ENCODE measurements around the gene CDKAL1. TPM values are rescaled to one million over a fixed set of nuclear protein-coding genes. Genes with fewer than 3 reads are reported as not detected.

The CDKAL1 gene
- total and polyA plus RNA-seq, 2 of the 8 experiments (the other 6 are each of a cell fraction or from before 2014, with no cell fraction given), result 8.4 to 24.6 TPM

GRCh38 chr6:21171801-21172200 is 637.5 kb downstream of the CDKAL1 start:
- H3K36me3 ChIP-seq (ENCODE audit: control insufficient read depth in 2 of 4, insufficient read depth in 4 of 4, low read length in 3 of 4), result no peaks in the 10 kb centered on the region
- H3K79me2 ChIP-seq (ENCODE audit: control insufficient read depth in 1 of 2, insufficient read depth in 2 of 2, low read length in 2 of 2), result no peaks in the 10 kb centered on the region
- no peak overlapping the region for H4K5ac ChIP-seq (ENCODE audit: insufficient read length, low read depth, low read length)
- ChIA-PET POLR2A (ENCODE audit: partially characterized antibody) (no interaction called here), CTCF (ENCODE audit: partially characterized antibody) (interaction anchor here (0.9 kb wide), 1 partner anchor 219 kb away, joined by 3 read pairs; no protein-coding TSS in a partner anchor)
- no peak overlapping the region for H3K27ac ChIP-seq (ENCODE audit: low read depth, low read length)
- H3K4me3 ChIP-seq (ENCODE audit: extremely low read depth in 1 of 4, insufficient read depth in 2 of 4, low read depth in 3 of 4, low read length in 4 of 4), result no peak overlapping the region
- H3K23ac ChIP-seq (ENCODE audit: insufficient read length), result no peak overlapping the region
- H3K4ac ChIP-seq (replicated peaks; ENCODE audit: insufficient read length, low read depth, low read length), result no peak overlapping the region
- no peak overlapping the region for H2BK20ac ChIP-seq (ENCODE audit: low read length)
- no peak overlapping the region for H2BK5ac ChIP-seq (ENCODE audit: low read depth, low read length)
- H3K18ac ChIP-seq (ENCODE audit: extremely low read depth, low read length), result no peak overlapping the region
- 92% methylated on average over 4 of the region's 4 CpGs; no CpG with 5 or more reads in 1 of the 2 experiments for WGBS, 2 experiments (ENCODE audit: extremely low coverage in 1 of 2, insufficient coverage in 1 of 2, insufficient read length in 1 of 2, insufficient replicate concordance in 2 of 2, low coverage in 1 of 2, low lambda C conversion rate in 2 of 2, missing lambda C conversion rate in 1 of 2)
- H3K14ac ChIP-seq (ENCODE audit: insufficient read length), result no peak overlapping the region
- H3K9ac ChIP-seq (replicated peaks in 1 of 4; ENCODE audit: extremely low read depth in 1 of 4, low read depth in 3 of 4, low read length in 3 of 4), result no peak overlapping the region
- H2BK120ac ChIP-seq (replicated peaks; ENCODE audit: low read depth, low read length), result no peak overlapping the region
- DNase-seq (ENCODE audit: low read depth in 1 of 2, low spot score in 2 of 2) (no peak), FAIRE-seq (no peak)
- no peaks in the 10 kb centered on the region for H3K4me1 ChIP-seq (replicated peaks in 1 of 4; ENCODE audit: control insufficient read depth in 3 of 4, insufficient read depth in 4 of 4, low read length in 3 of 4)
- no peaks in the 10 kb centered on the region for H4K20me1 ChIP-seq (replicated peaks in 1 of 2; ENCODE audit: control insufficient read depth in 1 of 2, insufficient read depth in 2 of 2, low read length in 2 of 2)
- no peaks in the 10 kb centered on the region for H3K23me2 ChIP-seq (ENCODE audit: low read depth, low read length)
- no peaks in the 10 kb centered on the region for H3K9me3 ChIP-seq (ENCODE audit: insufficient read depth in 2 of 2, low read depth in 1 of 2, low read length in 1 of 2)
- no peak overlapping the region for H4K8ac ChIP-seq (ENCODE audit: extremely low read depth, insufficient read depth, low read length)
- H4K91ac ChIP-seq (replicated peaks; ENCODE audit: insufficient read length, low read length), result no peak overlapping the region
- no peaks in the 10 kb centered on the region for H3K79me1 ChIP-seq (ENCODE audit: low read depth, low read length)
- peaks cover 0 to 1% (median 0%) of the 10 kb centered on the region in 4 experiments; a peak in 1 of 7 replicates for H3K27me3 ChIP-seq (replicated peaks in 1 of 4; ENCODE audit: control insufficient read depth in 3 of 4, extremely low read depth in 1 of 4, insufficient read depth in 3 of 4, low read length in 3 of 4)
- no peak overlapping the region for H3K4me2 ChIP-seq (ENCODE audit: insufficient read depth in 1 of 2, low read depth in 2 of 2, low read length in 2 of 2)
- H2AK5ac ChIP-seq (ENCODE audit: low read depth, low read length), result no peak overlapping the region
- no peak overlapping the region for H2BK12ac ChIP-seq (ENCODE audit: low read depth, low read length)
- H2AFZ ChIP-seq (ENCODE audit: low read length), result no peak overlapping the region
- no peak overlapping the region for H3K56ac ChIP-seq (replicated peaks; ENCODE audit: insufficient read length, low read depth, low read length)
- no peak overlapping the region for H2BK15ac ChIP-seq (ENCODE audit: low read length)
- no peak for TF ChIP-seq SP1 (IDR thresholded peaks at IDR 0.05; ENCODE audit: low read depth, low read length)
- no peak for TF ChIP-seq POLR2A (IDR thresholded peaks at IDR 0.05; ENCODE audit: control extremely low read depth in 1 of 2, low read depth in 2 of 2, low read length in 2 of 2)
- no peak for TF ChIP-seq GTF2F1 (IDR thresholded peaks at IDR 0.05; ENCODE audit: borderline replicate concordance, low read depth, low read length)
- TF ChIP-seq TEAD4 (IDR thresholded peaks at IDR 0.05; ENCODE audit: low read depth, low read length), result no peak
- TF ChIP-seq MAFK (IDR thresholded peaks at IDR 0.05; ENCODE audit: low read depth, low read length), result no peak
- TF ChIP-seq RAD21 (IDR thresholded peaks at IDR 0.05 in 1 of 2, conservative IDR thresholded peaks at IDR 0.05 in 1 of 2; ENCODE audit: low read depth in 2 of 2, low read length in 2 of 2), result no peak
- no peak for TF ChIP-seq HDAC2 (IDR thresholded peaks at IDR 0.05; ENCODE audit: borderline replicate concordance in 1 of 2, low read depth in 2 of 2, low read length in 2 of 2)
- TF ChIP-seq GABPA (IDR thresholded peaks at IDR 0.05; ENCODE audit: borderline replicate concordance, insufficient read depth, low read length), result no peak
- TF ChIP-seq USF2 (IDR thresholded peaks at IDR 0.05; ENCODE audit: low read length), result no peak
- TF ChIP-seq SIX5 (IDR thresholded peaks at IDR 0.05; ENCODE audit: low read depth, low read length), result no peak
- TF ChIP-seq KDM5A (IDR thresholded peaks at IDR 0.05; ENCODE audit: low read length), result no peak
- TF ChIP-seq POLR2AphosphoS5 (IDR thresholded peaks at IDR 0.05; ENCODE audit: low read depth, low read length), result no peak
- TF ChIP-seq POU5F1 (IDR thresholded peaks at IDR 0.05; ENCODE audit: low read depth, low read length), result no peak
- TF ChIP-seq TAF7 (optimal IDR thresholded peaks at IDR 0.05; ENCODE audit: borderline replicate concordance, low read depth, low read length), result no peak

All from H1 (cell line).